HEK293 (cell line): Measurements from ENCODE around the gene SIGLEC8.

Experiments used
- CTCF ChIA-PET: fragments of 350-600 bp; formaldehyde crosslinking; extraction: SDS; loops from one replicate; lab custom pipeline; 2021; ENCODE audit warnings: antibody characterized with exemption; lab: Yijun Ruan, JAX
- POLR2A ChIA-PET: fragments of 300-600 bp; formaldehyde crosslinking; extraction: SDS; loops from one replicate; lab custom pipeline; 2020; ENCODE audit warnings: antibody characterized with exemption, inconsistent platforms; lab: Yijun Ruan, JAX
- H3K27ac ChIP-seq: fragments of 200-500 bp; sonication (Bioruptor generic); 2 replicates; pipeline ENCODE4 v1.5.1; 2014; ENCODE audit warnings: low read depth, low read length, control low read depth, inconsistent platforms; ENCODE audit errors: extremely low read depth
- H3K36me3 ChIP-seq, 2 experiments: fragments of 200-500 bp in 1 of 2; sonication (Bioruptor generic) in 1 of 2; 1 replicate in 1 of 2; 2 replicates in 1 of 2; pipeline ENCODE4 v1.5.1; 2014 to 2017; ENCODE audit warnings: inconsistent platforms in 2 of 2, low read length in 2 of 2; ENCODE audit not compliant: control insufficient read depth in 2 of 2, insufficient read depth in 1 of 2
- H3K4me1 ChIP-seq: fragments of 200-500 bp; sonication (Bioruptor generic); 2 replicates; pipeline ENCODE4 v1.5.1; 2014; ENCODE audit warnings: mild to moderate bottlenecking, low read length, inconsistent platforms; ENCODE audit not compliant: control insufficient read depth, insufficient read depth
- H3K4me3 ChIP-seq: 2 replicates; pipeline ENCODE4 v1.5.1; 2011; ENCODE audit warnings: low read depth, mild to moderate bottlenecking, control low read depth, low read length, moderate library complexity
- H3K9me3 ChIP-seq: fragments of 200-500 bp; sonication (Bioruptor generic); 2 replicates; pipeline ENCODE4 v1.5.1; 2014; ENCODE audit warnings: low read depth, low read length, inconsistent platforms; ENCODE audit not compliant: control insufficient read depth, insufficient read depth
- GLI2 ChIP-seq: fragments of 450-650 bp; formaldehyde crosslinking; IDR thresholded peaks from 2 replicates; pipeline ENCODE4; 2017; ENCODE audit warnings: missing biosample characterization, missing genetic modification characterization, low read depth, borderline replicate concordance
- SCRT2 ChIP-seq: fragments of 450-650 bp; formaldehyde crosslinking; IDR thresholded peaks from 2 replicates; pipeline ENCODE4 v1.5.1; 2016; ENCODE audit warnings: missing biosample characterization, missing genetic modification characterization
- SP2 ChIP-seq: fragments of 450-650 bp; formaldehyde crosslinking; IDR thresholded peaks from 2 replicates; pipeline ENCODE4 v1.5.1; 2016; ENCODE audit warnings: missing biosample characterization, missing genetic modification characterization
- ZNF239 ChIP-seq: fragments of 450-650 bp; formaldehyde crosslinking; IDR thresholded peaks from 2 replicates; pipeline ENCODE4 v1.5.1; 2016; ENCODE audit warnings: missing biosample characterization, missing genetic modification characterization
- ZNF311 ChIP-seq: fragments of 450-650 bp; formaldehyde crosslinking; IDR thresholded peaks from 2 replicates; pipeline ENCODE4 v1.5.1; 2017; ENCODE audit warnings: missing biosample characterization, missing genetic modification characterization, borderline replicate concordance
- ZNF394 ChIP-seq: fragments of 450-650 bp; formaldehyde crosslinking; IDR thresholded peaks from 2 replicates; pipeline ENCODE4 v1.5.1; 2016; ENCODE audit warnings: missing biosample characterization, missing genetic modification characterization, mild to moderate bottlenecking, moderate library complexity, borderline replicate concordance
- ZNF555 ChIP-seq: fragments of 450-650 bp; formaldehyde crosslinking; conservative IDR thresholded peaks from 2 replicates; pipeline ENCODE4 v1.5.1; 2017; ENCODE audit warnings: missing biosample characterization, mild to moderate bottlenecking, missing genetic modification characterization, inconsistent platforms
- ZNF664 ChIP-seq: fragments of 450-650 bp; formaldehyde crosslinking; IDR thresholded peaks from 2 replicates; pipeline ENCODE4 v1.5.1; 2016; ENCODE audit warnings: missing biosample characterization, missing genetic modification characterization
- ZNF768 ChIP-seq: fragments of 450-650 bp; formaldehyde crosslinking; IDR thresholded peaks from 2 replicates; pipeline ENCODE4 v1.5.1; 2018; ENCODE audit warnings: missing biosample characterization, mild to moderate bottlenecking, missing genetic modification characterization
- ZNF777 ChIP-seq: fragments of 450-650 bp; formaldehyde crosslinking; IDR thresholded peaks from 2 replicates; pipeline ENCODE4 v1.5.1; 2017; ENCODE audit warnings: missing biosample characterization, missing genetic modification characterization, borderline replicate concordance
- ZNF792 ChIP-seq: fragments of 450-650 bp; formaldehyde crosslinking; IDR thresholded peaks from 2 replicates; pipeline ENCODE4 v1.5.1; 2016; ENCODE audit warnings: missing biosample characterization, missing genetic modification characterization
- TF ChIP-seq, protein P1 (sequence below): sonication (generic); formaldehyde crosslinking; IDR thresholded peaks from 2 replicates; pipeline ENCODE4 v1.8.1; 2022; ENCODE audit warnings: mild to moderate bottlenecking, moderate library complexity, missing genetic modification reagents
- TF ChIP-seq, protein P2 (sequence below): fragments of 450-650 bp; formaldehyde crosslinking; IDR thresholded peaks from 2 replicates; pipeline ENCODE4 v1.5.1; 2016; ENCODE audit warnings: missing biosample characterization, missing genetic modification characterization
- TF ChIP-seq, protein P3 (sequence below): fragments of 450-650 bp; formaldehyde crosslinking; optimal IDR thresholded peaks from 2 replicates; pipeline ENCODE3; 2016; ENCODE audit warnings: missing biosample characterization, mild to moderate bottlenecking, missing genetic modification characterization
- TF ChIP-seq, protein P4 (sequence below): fragments of 450-650 bp; formaldehyde crosslinking; IDR thresholded peaks from 2 replicates; pipeline ENCODE4 v1.5.1; 2016; ENCODE audit warnings: missing biosample characterization, missing genetic modification characterization, borderline replicate concordance

SIGLEC8 gene

DNA sequence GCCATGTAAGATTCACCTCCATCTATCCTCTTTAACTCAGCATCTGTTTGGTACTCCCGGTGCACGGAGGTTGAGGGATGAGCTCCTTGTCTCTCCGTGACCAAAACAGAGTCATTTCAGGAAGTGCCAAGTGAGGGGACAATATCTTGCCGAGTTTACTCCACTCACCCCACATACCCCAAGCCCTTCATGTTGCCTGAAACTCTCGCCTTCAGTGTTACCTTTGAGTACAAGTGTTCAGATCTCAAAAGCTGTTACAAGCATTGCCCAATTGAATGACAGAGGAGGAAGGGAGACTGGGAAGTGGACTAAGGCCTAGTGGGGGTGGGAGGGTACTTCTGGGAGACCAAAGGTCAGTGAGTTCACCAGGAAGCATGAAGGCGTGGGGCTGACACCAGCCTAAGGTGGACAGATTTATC, 49.4 kb upstream of the SIGLEC8 start (continued):
- no peak for TF ChIP-seq ZNF664 (tag by site-specific recombination)

DNA sequence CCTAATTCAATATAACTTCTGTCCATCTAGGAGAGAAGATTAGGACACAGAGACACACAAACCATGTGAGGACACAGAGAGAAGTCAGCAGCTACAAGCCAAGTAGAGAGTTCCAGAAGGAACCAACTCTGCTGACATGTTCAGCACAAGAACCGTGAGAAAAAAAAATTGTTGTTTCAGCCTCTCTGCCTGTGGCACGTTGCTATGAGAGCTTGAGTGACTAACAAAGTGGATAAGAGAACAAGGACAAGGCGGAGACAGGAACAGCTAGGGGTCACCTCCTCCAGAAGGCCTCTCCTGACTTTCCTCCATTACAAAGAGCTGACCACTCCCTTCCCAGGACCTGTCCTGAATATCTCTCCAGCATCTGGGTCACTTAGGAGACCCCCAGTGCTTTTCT, 48.9 kb upstream of the SIGLEC8 start:
- Histone ChIP-seq H3K4me3 (no peak overlapping the region), H3K36me3 (no peaks in the 10 kb centered on the region), H3K4me1 (no peaks in the 10 kb centered on the region), H3K27ac (no peak overlapping the region), H3K9me3 (no peaks in the 10 kb centered on the region)
- TF ChIP-seq ZNF311 (tag by site-specific recombination) = no peak
- no peak for TF ChIP-seq SP2 (tag by site-specific recombination)
- TF ChIP-seq ZNF394 (tag by site-specific recombination) = no peak
- POLR2A ChIA-PET = interaction anchor here (0.6 kb wide), 2 partner anchors 43 to 74 kb away, joined by 3 to 4 read pairs; no protein-coding TSS in a partner anchor
- CTCF ChIA-PET = interaction anchor here (0.8 to 5.7 kb wide), 3 partner anchors 8 to 169 kb away, joined by 3 to 48 read pairs (median 3); no protein-coding TSS in a partner anchor

DNA sequence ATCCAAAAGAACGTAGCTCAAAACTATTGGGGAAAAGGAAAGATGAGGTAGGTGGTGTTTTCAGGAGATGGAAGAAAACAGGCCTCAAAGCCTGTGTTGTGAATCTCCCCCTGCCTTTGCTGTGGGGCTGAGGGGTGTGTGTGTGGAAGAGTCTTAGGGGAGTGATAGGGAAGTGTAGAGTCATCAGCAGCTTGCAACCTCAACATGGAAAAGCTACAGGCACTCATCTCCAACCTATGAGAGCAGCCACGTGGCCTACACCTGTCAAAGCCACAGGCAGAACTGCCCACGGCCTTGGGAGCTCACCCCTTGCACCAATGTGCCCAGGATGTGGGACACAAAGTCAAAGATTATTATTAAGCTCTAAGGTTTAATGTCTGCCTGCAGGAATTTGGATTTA, 47.6 kb upstream of the SIGLEC8 start:
- H3K4me1 ChIP-seq = no peaks in the 10 kb centered on the region
- POLR2A ChIA-PET = no interaction called here
- CTCF ChIA-PET = interaction anchor here (0.9 to 5.7 kb wide), 2 partner anchors 9 to 33 kb away, joined by 3 to 48 read pairs; no protein-coding TSS in a partner anchor
- no peaks in the 10 kb centered on the region for H3K9me3 ChIP-seq
- no peaks in the 10 kb centered on the region for H3K36me3 ChIP-seq
- TF ChIP-seq ZNF239 = no peak
- no peak overlapping the region for H3K27ac ChIP-seq
- no peak overlapping the region for H3K4me3 ChIP-seq

DNA sequence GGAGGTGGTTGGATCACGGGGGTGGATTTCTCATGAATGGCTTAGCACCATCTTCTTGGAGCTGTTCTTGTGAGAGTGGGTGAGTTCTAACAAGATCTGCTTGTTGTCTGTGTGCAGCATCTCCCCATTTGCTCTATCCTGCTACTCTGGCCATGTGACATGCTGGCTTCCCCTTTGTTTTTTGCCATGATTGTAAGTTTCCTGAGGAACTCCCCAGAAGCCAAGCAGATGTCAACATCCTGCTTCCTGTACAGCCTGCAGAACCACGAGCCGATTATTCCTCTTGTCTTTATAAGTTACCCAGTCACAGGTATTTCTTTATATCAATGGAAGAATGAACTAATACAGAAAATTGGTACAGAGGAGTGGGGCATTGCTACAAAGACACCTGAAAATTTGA, 45.6 kb upstream of the SIGLEC8 start:
- ChIA-PET CTCF (interaction anchor here (0.6 to 5.7 kb wide), 3 partner anchors 11 to 274 kb away, joined by 3 to 48 read pairs (median 3); no protein-coding TSS in a partner anchor), POLR2A (no interaction called here)
- H3K27ac ChIP-seq = no peak overlapping the region
- no peaks in the 10 kb centered on the region for H3K9me3 ChIP-seq
- TF ChIP-seq ZNF768 (tag by site-specific recombination) = no peak
- TF ChIP-seq, protein P1, sequence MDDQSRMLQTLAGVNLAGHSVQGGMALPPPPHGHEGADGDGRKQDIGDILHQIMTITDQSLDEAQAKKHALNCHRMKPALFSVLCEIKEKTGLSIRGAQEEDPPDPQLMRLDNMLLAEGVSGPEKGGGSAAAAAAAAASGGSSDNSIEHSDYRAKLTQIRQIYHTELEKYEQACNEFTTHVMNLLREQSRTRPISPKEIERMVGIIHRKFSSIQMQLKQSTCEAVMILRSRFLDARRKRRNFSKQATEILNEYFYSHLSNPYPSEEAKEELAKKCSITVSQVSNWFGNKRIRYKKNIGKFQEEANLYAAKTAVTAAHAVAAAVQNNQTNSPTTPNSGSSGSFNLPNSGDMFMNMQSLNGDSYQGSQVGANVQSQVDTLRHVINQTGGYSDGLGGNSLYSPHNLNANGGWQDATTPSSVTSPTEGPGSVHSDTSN (CRISPR knock-in tag) = no peak
- no peak for TF ChIP-seq ZNF777 (tag by site-specific recombination)
- TF ChIP-seq SCRT2 = no peak
- TF ChIP-seq, protein P2, sequence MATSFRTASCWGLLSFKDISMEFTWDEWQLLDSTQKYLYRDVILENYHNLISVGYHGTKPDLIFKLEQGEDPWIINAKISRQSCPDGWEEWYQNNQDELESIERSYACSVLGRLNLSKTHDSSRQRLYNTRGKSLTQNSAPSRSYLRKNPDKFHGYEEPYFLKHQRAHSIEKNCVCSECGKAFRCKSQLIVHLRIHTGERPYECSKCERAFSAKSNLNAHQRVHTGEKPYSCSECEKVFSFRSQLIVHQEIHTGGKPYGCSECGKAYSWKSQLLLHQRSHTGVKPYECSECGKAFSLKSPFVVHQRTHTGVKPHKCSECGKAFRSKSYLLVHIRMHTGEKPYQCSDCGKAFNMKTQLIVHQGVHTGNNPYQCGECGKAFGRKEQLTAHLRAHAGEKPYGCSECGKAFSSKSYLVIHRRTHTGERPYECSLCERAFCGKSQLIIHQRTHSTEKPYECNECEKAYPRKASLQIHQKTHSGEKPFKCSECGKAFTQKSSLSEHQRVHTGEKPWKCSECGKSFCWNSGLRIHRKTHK = no peak
- TF ChIP-seq ZNF792 (tag by site-specific recombination) = no peak
- TF ChIP-seq GLI2 (tag by site-specific recombination) = no peak
- TF ChIP-seq, protein P3, sequence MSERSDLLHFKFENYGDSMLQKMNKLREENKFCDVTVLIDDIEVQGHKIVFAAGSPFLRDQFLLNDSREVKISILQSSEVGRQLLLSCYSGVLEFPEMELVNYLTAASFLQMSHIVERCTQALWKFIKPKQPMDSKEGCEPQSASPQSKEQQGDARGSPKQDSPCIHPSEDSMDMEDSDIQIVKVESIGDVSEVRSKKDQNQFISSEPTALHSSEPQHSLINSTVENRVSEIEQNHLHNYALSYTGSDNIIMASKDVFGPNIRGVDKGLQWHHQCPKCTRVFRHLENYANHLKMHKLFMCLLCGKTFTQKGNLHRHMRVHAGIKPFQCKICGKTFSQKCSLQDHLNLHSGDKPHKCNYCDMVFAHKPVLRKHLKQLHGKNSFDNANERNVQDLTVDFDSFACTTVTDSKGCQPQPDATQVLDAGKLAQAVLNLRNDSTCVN (tag by site-specific recombination) = no peak
- TF ChIP-seq, protein P4, sequence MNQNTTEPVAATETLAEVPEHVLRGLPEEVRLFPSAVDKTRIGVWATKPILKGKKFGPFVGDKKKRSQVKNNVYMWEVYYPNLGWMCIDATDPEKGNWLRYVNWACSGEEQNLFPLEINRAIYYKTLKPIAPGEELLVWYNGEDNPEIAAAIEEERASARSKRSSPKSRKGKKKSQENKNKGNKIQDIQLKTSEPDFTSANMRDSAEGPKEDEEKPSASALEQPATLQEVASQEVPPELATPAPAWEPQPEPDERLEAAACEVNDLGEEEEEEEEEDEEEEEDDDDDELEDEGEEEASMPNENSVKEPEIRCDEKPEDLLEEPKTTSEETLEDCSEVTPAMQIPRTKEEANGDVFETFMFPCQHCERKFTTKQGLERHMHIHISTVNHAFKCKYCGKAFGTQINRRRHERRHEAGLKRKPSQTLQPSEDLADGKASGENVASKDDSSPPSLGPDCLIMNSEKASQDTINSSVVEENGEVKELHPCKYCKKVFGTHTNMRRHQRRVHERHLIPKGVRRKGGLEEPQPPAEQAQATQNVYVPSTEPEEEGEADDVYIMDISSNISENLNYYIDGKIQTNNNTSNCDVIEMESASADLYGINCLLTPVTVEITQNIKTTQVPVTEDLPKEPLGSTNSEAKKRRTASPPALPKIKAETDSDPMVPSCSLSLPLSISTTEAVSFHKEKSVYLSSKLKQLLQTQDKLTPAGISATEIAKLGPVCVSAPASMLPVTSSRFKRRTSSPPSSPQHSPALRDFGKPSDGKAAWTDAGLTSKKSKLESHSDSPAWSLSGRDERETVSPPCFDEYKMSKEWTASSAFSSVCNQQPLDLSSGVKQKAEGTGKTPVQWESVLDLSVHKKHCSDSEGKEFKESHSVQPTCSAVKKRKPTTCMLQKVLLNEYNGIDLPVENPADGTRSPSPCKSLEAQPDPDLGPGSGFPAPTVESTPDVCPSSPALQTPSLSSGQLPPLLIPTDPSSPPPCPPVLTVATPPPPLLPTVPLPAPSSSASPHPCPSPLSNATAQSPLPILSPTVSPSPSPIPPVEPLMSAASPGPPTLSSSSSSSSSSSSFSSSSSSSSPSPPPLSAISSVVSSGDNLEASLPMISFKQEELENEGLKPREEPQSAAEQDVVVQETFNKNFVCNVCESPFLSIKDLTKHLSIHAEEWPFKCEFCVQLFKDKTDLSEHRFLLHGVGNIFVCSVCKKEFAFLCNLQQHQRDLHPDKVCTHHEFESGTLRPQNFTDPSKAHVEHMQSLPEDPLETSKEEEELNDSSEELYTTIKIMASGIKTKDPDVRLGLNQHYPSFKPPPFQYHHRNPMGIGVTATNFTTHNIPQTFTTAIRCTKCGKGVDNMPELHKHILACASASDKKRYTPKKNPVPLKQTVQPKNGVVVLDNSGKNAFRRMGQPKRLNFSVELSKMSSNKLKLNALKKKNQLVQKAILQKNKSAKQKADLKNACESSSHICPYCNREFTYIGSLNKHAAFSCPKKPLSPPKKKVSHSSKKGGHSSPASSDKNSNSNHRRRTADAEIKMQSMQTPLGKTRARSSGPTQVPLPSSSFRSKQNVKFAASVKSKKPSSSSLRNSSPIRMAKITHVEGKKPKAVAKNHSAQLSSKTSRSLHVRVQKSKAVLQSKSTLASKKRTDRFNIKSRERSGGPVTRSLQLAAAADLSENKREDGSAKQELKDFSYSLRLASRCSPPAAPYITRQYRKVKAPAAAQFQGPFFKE (tag by site-specific recombination) = no peak
- no peak for TF ChIP-seq ZNF555 (tag by site-specific recombination)
- H3K36me3 ChIP-seq = no peaks in the 10 kb centered on the region
- H3K4me3 ChIP-seq = no peak overlapping the region
- H3K4me1 ChIP-seq = no peaks in the 10 kb centered on the region
